Bronchial epithelial cell (primary cell): ENCODE measurements around the gene C16orf95. TPM values are rescaled to one million over a fixed set of nuclear protein-coding genes. Genes with fewer than 3 reads are reported as not detected.

ENCODE experiments used
- DNase-seq: peaks from one replicate; pipeline ENCODE4 v3.0.0-alpha.2; 2010; ENCODE audit warnings: low read depth
- FAIRE-seq: peaks from 2 replicates; lab custom pipeline; 2011; peaks lifted over from hg19 to GRCh38; lab: Jason Lieb, UNC
- H3K27me3 ChIP-seq: 2 replicates; pipeline ENCODE4 v1.5.1; 2011; ENCODE audit warnings: low read length; ENCODE audit not compliant: control insufficient read depth, insufficient read depth
- H3K36me3 ChIP-seq: 2 replicates; pipeline ENCODE4 v1.5.1; 2011; ENCODE audit warnings: low read length; ENCODE audit not compliant: control insufficient read depth, insufficient read depth
- H3K4me3 ChIP-seq: 2 replicates; pipeline ENCODE4 v1.5.1; 2011; ENCODE audit warnings: mild to moderate bottlenecking, low read depth, low read length, control low read depth
- CTCF ChIP-seq: IDR thresholded peaks from 2 replicates; pipeline ENCODE4 v1.5.1; 2011; ENCODE audit warnings: mild to moderate bottlenecking, moderate library complexity, low read length, control low read depth, inconsistent platforms; ENCODE audit not compliant: insufficient read depth, severe bottlenecking
- total RNA-seq: library from RNA; depleted of rRNA; stranded (reverse); fragments of >200 nt; gene quantifications from 2 replicates; pipeline ENCODE4 v1.2.1, GENCODE V29; 2014

Gene C16orf95
- total RNA-seq, 1 donor from 2014 or later: 0.79 TPM

- TF ChIP-seq CTCF: no peak
- FAIRE-seq: no peak
Measured at GRCh38 chr16:87316450-87316922, 706 bp downstream of the C16orf95 start.

GRCh38 chr16:87314990-87315420 lies 2.2 kb downstream of the C16orf95 start:
- Histone ChIP-seq H3K4me3 (no peak overlapping the region), H3K27me3 (no peaks in the 10 kb centered on the region), H3K36me3 (no peaks in the 10 kb centered on the region)
- TF ChIP-seq CTCF: no peak
- DNase-seq (no peak), FAIRE-seq (no peak)

More at GRCh38 chr16:87316450-87316922, 706 bp downstream of the C16orf95 start:
- Histone ChIP-seq H3K36me3 (no peaks in the 10 kb centered on the region), H3K27me3 (no peaks in the 10 kb centered on the region), H3K4me3 (peak overlapping the region; percentile 71)
- no peak for DNase-seq

- H3K4me3 ChIP-seq: no peak overlapping the region
- FAIRE-seq (no peak), DNase-seq (no peak)
- no peak for TF ChIP-seq CTCF
- H3K27me3 ChIP-seq: no peaks in the 10 kb centered on the region
- no peaks in the 10 kb centered on the region for H3K36me3 ChIP-seq
Measured at GRCh38 chr16:87312008-87312407, 5.2 kb downstream of the C16orf95 start.

- FAIRE-seq: no peak
- TF ChIP-seq CTCF: no peak
- H3K36me3 ChIP-seq: no peaks in the 10 kb centered on the region
Measured at GRCh38 chr16:87311387-87311786, 5.8 kb downstream of the C16orf95 start.

GRCh38 chr16:87310610-87311009 lies 6.6 kb downstream of the C16orf95 start:
- TF ChIP-seq CTCF: no peak
- FAIRE-seq: no peak
- no peak for DNase-seq
- H3K27me3 ChIP-seq: no peaks in the 10 kb centered on the region
- H3K36me3 ChIP-seq: no peaks in the 10 kb centered on the region
- no peak overlapping the region for H3K4me3 ChIP-seq

More at GRCh38 chr16:87311387-87311786, 5.8 kb downstream of the C16orf95 start:
- no peak for DNase-seq
- Histone ChIP-seq H3K4me3 (no peak overlapping the region), H3K27me3 (no peaks in the 10 kb centered on the region)
